ENCODE results near the gene ATP8B4.

DNA sequence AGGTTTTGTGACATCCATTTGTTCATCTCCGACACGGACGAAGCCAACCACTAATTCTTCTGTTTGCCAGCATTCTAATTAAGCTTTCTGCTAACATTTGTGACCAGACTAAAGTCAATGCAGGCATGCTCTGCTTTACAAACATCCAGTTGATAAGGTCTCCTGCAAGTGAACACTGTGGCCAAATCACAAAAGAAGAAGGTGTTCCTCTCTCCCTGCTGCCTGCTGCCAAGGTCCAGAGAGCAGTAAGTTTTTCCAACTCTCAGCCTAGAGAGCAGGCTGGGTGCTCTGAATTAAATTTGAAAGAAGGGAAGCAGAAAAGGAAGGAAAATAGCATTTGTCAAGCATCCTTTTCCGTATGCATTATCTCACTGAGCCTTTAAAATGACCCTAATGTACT, 133.6 kb downstream of the ATP8B4 start:
- no peak for TF ChIP-seq POLR2A (IDR thresholded peaks at IDR 0.05)
- TF ChIP-seq, protein P1, sequence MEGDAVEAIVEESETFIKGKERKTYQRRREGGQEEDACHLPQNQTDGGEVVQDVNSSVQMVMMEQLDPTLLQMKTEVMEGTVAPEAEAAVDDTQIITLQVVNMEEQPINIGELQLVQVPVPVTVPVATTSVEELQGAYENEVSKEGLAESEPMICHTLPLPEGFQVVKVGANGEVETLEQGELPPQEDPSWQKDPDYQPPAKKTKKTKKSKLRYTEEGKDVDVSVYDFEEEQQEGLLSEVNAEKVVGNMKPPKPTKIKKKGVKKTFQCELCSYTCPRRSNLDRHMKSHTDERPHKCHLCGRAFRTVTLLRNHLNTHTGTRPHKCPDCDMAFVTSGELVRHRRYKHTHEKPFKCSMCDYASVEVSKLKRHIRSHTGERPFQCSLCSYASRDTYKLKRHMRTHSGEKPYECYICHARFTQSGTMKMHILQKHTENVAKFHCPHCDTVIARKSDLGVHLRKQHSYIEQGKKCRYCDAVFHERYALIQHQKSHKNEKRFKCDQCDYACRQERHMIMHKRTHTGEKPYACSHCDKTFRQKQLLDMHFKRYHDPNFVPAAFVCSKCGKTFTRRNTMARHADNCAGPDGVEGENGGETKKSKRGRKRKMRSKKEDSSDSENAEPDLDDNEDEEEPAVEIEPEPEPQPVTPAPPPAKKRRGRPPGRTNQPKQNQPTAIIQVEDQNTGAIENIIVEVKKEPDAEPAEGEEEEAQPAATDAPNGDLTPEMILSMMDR (IDR thresholded peaks at IDR 0.05) = no peak

All from right lobe of liver (tissue), 4 donors.